HG03460 (cell line): Measurements from ENCODE around the gene TGFBR3L.

ENCODE experiments used
- ATAC-seq: cut with Tn5 transposase; IDR thresholded peaks from one replicate; pipeline ENCODE4 v1.9.1; 2021; ENCODE audit not compliant: unreplicated experiment

The TGFBR3L gene

GRCh38 chr19:7903244-7904073 is 11.2 kb upstream of the TGFBR3L start, which contains the start of gene MAP2K7:
Gene MAP2K7, plus strand, starts transcription at chr19:7903877. Its CDS starts 68 bp downstream, at chr19:7903945.
- peak; percentile 72 for ATAC-seq

GRCh38 chr19:7904074-7905020 is 10.3 kb upstream of the TGFBR3L start:
- ATAC-seq: peak; percentile 23

- no peak for ATAC-seq
Observed at GRCh38 chr19:7905268-7905667, 9.4 kb upstream of the TGFBR3L start.

- no peak for ATAC-seq
Observed at GRCh38 chr19:7905859-7906258, 8.8 kb upstream of the TGFBR3L start.

- no peak for ATAC-seq
Observed at GRCh38 chr19:7907122-7907521, 7.5 kb upstream of the TGFBR3L start.

GRCh38 chr19:7907544-7907943 is 7.1 kb upstream of the TGFBR3L start:
- no peak for ATAC-seq

- no peak for ATAC-seq
Observed at GRCh38 chr19:7908078-7908699, 6.4 kb upstream of the TGFBR3L start.

- ATAC-seq: no peak
Observed at GRCh38 chr19:7908742-7909461, 5.7 kb upstream of the TGFBR3L start.

- no peak for ATAC-seq
Observed at GRCh38 chr19:7909471-7910067, 5.1 kb upstream of the TGFBR3L start.

GRCh38 chr19:7910321-7911161 is 4.1 kb upstream of the TGFBR3L start:
- no peak for ATAC-seq

GRCh38 chr19:7911508-7912143 is 3.0 kb upstream of the TGFBR3L start:
- no peak for ATAC-seq

- no peak for ATAC-seq
Observed at GRCh38 chr19:7912144-7912696, 2.4 kb upstream of the TGFBR3L start.

GRCh38 chr19:7912697-7913564 is 1.7 kb upstream of the TGFBR3L start:
- ATAC-seq: no peak

GRCh38 chr19:7913652-7914051 is 978 bp upstream of the TGFBR3L start:
- ATAC-seq: no peak

GRCh38 chr19:7914099-7914498 is 531 bp upstream of the TGFBR3L start:
- ATAC-seq: no peak

GRCh38 chr19:7915250-7916102 is 846 bp downstream of the TGFBR3L start:
- no peak for ATAC-seq
